ENCODE measurements around the gene PSMD8. TPM values are rescaled to one million over a fixed set of nuclear protein-coding genes. Genes with fewer than 3 reads are reported as not detected.

PSMD8 gene
- total RNA-seq, 4 donors from 2014 or later = 819 to 1,400 (median 1,309) TPM

DNA sequence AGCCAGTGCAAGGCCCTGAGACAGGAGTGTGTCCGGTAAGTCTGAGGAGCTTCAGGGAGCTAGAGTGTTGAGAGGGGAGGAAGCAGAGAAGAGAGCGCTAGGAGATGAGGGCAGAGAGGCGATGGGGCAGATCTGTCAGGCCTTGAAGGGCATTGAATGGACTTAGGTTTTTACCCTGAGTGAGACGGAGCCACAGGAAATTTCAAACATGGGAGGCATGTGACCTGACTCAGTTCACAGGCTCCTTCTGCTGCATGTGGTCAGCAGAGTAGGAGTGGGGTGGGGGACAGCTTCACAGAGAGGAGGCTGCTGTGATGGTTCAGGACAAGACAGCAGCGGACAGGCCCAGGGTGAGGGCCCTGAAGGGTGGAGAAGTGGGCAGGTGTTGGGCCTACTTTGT, 26.0 kb downstream of the PSMD8 start:
- Histone ChIP-seq H3K27ac (no peak overlapping the region), H3K36me3 (no peaks in the 10 kb centered on the region), H3K4me1 (peaks cover 0 to 9% of the 10 kb centered on the region in 2 donors), H3K27me3 (peaks cover 27 to 41% (median 37%) of the 10 kb centered on the region in 3 donors), H3K9me3 (no peaks in the 10 kb centered on the region), H3K4me3 (no peak overlapping the region)
- intact Hi-C loops (cut with DNase I; ENCODE audit: low total_unique reads) (loop anchor here (5.0 to 10.0 kb wide), 3 partner anchors 54 to 532 kb away; partner anchors contain the start of genes EIF3K, MAP4K1, MRPS12 and SARS2), in situ Hi-C loops (cut with MboI; ENCODE audit: low sequenced_read_pairs in 4 of 4) (loop anchor here in 3 of 4 donors (10.0 kb wide), 2 partner anchors 234 to 524 kb away; no protein-coding TSS in a partner anchor)
- DNase-seq (no peak), ATAC-seq (no peak)
- TF ChIP-seq, protein P1, sequence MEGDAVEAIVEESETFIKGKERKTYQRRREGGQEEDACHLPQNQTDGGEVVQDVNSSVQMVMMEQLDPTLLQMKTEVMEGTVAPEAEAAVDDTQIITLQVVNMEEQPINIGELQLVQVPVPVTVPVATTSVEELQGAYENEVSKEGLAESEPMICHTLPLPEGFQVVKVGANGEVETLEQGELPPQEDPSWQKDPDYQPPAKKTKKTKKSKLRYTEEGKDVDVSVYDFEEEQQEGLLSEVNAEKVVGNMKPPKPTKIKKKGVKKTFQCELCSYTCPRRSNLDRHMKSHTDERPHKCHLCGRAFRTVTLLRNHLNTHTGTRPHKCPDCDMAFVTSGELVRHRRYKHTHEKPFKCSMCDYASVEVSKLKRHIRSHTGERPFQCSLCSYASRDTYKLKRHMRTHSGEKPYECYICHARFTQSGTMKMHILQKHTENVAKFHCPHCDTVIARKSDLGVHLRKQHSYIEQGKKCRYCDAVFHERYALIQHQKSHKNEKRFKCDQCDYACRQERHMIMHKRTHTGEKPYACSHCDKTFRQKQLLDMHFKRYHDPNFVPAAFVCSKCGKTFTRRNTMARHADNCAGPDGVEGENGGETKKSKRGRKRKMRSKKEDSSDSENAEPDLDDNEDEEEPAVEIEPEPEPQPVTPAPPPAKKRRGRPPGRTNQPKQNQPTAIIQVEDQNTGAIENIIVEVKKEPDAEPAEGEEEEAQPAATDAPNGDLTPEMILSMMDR (IDR thresholded peaks at IDR 0.05 in 4 of 5, conservative IDR thresholded peaks at IDR 0.05 in 1 of 5) = no peak

DNA sequence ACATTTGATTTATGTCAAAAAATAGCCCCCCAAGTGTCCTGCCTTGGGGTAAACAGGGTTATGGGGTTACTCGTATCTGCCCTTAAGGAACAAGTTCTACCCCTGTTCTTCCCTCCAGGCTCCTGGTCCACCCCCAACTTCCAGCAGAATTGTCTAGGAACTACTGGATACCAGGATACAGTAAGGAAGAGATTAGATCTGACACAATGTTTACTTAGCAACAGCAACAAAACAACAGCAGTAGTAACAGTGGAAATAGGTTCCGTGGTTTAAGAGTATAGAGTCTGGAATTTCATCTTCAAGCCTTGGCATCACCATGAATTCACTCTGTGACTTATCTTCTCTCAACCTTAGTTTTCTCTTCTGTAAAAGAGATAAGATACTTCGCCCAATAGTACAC, 26.8 kb downstream of the PSMD8 start:
- intact Hi-C loops (cut with DNase I; ENCODE audit: low total_unique reads) (loop anchor here (5.0 to 10.0 kb wide), 3 partner anchors 54 to 531 kb away; partner anchors contain the start of genes EIF3K, MAP4K1, MRPS12 and SARS2), in situ Hi-C loops (cut with MboI; ENCODE audit: low sequenced_read_pairs in 4 of 4) (loop anchor here in 3 of 4 donors (10.0 kb wide), 2 partner anchors 234 to 524 kb away; no protein-coding TSS in a partner anchor)
- Histone ChIP-seq H3K27ac (no peak overlapping the region), H3K4me3 (no peak overlapping the region), H3K4me1 (peaks cover 0 to 9% of the 10 kb centered on the region in 2 donors), H3K27me3 (peaks cover 26 to 36% (median 30%) of the 10 kb centered on the region in 3 donors), H3K9me3 (no peaks in the 10 kb centered on the region), H3K36me3 (no peaks in the 10 kb centered on the region)
- ATAC-seq (no peak), DNase-seq (no peak)
- TF ChIP-seq, protein P1 (IDR thresholded peaks at IDR 0.05 in 4 of 5, conservative IDR thresholded peaks at IDR 0.05 in 1 of 5) = no peak
- no peak for TF ChIP-seq POLR2A (IDR thresholded peaks at IDR 0.05)

DNA sequence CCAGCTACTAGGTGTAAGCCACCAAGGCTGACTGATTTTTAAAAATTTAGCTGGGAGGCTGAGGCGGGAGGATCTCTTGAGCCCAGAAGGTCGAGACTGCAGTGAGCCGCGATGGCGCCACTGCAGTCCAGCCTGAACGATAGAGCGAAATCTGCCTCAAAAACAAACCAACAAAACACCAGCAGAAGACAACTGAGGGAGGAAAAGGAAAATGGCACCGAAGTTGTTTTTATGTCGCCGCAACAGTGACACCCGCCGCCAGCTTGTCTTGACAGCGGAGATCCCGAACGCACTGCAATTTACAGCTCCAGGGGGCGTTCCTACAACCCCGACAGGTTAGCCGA, 28.2 kb downstream of the PSMD8 start:
- no peak for DNase-seq
- in situ Hi-C loops (cut with MboI; ENCODE audit: low sequenced_read_pairs in 4 of 4) = loop anchor here in 3 of 4 donors (10.0 kb wide), 2 partner anchors 232 to 522 kb away; no protein-coding TSS in a partner anchor
- Histone ChIP-seq H3K27ac (peak overlapping the region in 1 of 4 donors; percentile 46), H3K9me3 (no peaks in the 10 kb centered on the region), H3K4me1 (peaks cover 0 to 9% of the 10 kb centered on the region in 2 donors), H3K4me3 (peak overlapping the region; percentile 68 to 94 (median 72)), H3K27me3 (peaks cover 17 to 22% (median 18%) of the 10 kb centered on the region in 3 donors), H3K36me3 (no peaks in the 10 kb centered on the region)
- TF ChIP-seq, protein P1 (IDR thresholded peaks at IDR 0.05 in 4 of 5, conservative IDR thresholded peaks at IDR 0.05 in 1 of 5) = no peak
- peak in 1 of 2 donors; percentile 26 for TF ChIP-seq POLR2A (IDR thresholded peaks at IDR 0.05)
- no peak for ATAC-seq
- intact Hi-C loops (cut with DNase I; ENCODE audit: low total_unique reads) = loop anchor here (5.0 to 10.0 kb wide), 3 partner anchors 52 to 530 kb away; partner anchors contain the start of genes EIF3K, MAP4K1, MRPS12 and SARS2

DNA sequence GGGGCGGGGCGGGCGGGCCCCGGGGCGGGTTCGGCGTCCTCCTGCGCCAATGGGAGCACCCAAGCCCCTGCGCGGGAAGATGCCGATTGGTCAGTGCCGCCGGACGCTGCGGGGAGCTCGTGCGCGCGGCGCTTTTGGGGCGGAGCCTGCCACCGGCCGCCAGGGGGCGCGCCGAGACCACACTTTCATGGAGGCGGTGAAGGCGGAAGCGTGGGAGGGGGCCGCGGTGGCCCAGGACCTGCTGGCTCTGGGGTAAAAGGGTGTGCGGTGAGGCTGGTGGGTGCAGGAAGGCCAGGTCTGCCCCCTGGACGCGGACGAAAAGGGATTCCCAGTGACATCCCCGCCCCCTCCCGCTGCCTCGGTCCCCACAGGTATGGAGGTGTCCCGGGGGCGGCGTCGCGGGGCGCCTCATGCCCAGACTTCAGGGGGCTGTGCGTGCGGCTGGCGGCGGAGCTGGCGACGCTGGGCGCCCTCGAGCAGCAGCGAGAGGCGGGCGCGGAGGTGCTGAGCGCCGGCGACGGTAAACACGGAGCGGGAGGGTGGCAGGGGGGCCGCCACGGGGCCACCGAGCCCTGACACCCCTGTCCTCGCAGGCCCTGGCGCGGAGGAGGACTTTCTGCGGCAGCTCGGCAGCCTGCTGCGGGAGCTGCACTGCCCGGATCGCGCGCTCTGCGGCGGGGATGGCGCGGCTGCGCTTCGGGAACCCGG, 28.8 kb downstream of the PSMD8 start, which contains the start of gene FAM98C:
Gene FAM98C, plus strand, starts transcription at position 127 of the 708 bp plus-strand sequence. Its CDS starts 61 bp downstream, at position 188.
- intact Hi-C loops (cut with DNase I; ENCODE audit: low total_unique reads) = loop anchor here (1.0 to 10.0 kb wide), 4 partner anchors 52 to 529 kb away; partner anchors contain the start of genes EIF3K, MAP4K1, MRPS12 and SARS2
- in situ Hi-C loops (cut with MboI; ENCODE audit: low sequenced_read_pairs in 4 of 4) = loop anchor here in 3 of 4 donors (10.0 kb wide), 2 partner anchors 232 to 522 kb away; no protein-coding TSS in a partner anchor

More for the DNA sequence above, 28.8 kb downstream of the PSMD8 start, which contains the start of gene FAM98C:
- DNase-seq (peak; percentile 93 to 94), ATAC-seq (peak; percentile 93 to 95)
- H3K27me3 ChIP-seq = peaks cover 12 to 19% (median 14%) of the 10 kb centered on the region in 3 donors
- peaks cover 0 to 9% of the 10 kb centered on the region in 2 donors for H3K4me1 ChIP-seq
- no peaks in the 10 kb centered on the region for H3K36me3 ChIP-seq
- H3K9me3 ChIP-seq = no peaks in the 10 kb centered on the region
- TF ChIP-seq, protein P1 (IDR thresholded peaks at IDR 0.05 in 4 of 5, conservative IDR thresholded peaks at IDR 0.05 in 1 of 5) = peak; percentile 97 to 100 (median 99)
- TF ChIP-seq POLR2A (IDR thresholded peaks at IDR 0.05) = peak; percentile 1 to 11
- peak within 1 kb of the TSS; percentile 65 to 76 (median 70) for H3K27ac ChIP-seq
- peak within 1 kb of the TSS; percentile 68 to 94 (median 72) for H3K4me3 ChIP-seq
